Aorta (tissue), 5 donors: ENCODE data around the gene DOHH. TPM values are rescaled to one million over a fixed set of nuclear protein-coding genes. Genes with fewer than 3 reads are reported as not detected.

Experiments
- ATAC-seq: fragments of 200-7000 bp; cut with Tn5 transposase; one replicate; pipeline ENCODE4 v1.9.1; 2022; ENCODE audit warnings: moderate library complexity; ENCODE audit not compliant: low FRiP score
- DNase-seq, 2 donors: peaks; one replicate each; pipeline ENCODE4 v3.0.0-alpha.2; 2020
- H3K27ac ChIP-seq, 2 donors: one replicate each; pipeline ENCODE4 v1.5.1; 2013; ENCODE audit warnings: low read length in 2 of 2, mild to moderate bottlenecking in 2 of 2, moderate library complexity in 2 of 2, control low read depth in 1 of 2, inconsistent platforms in 1 of 2, low read depth in 1 of 2
- H3K27me3 ChIP-seq, 2 donors: one replicate each; pipeline ENCODE4 v1.6.1; 2013; ENCODE audit warnings: control low read depth in 1 of 2, low read length in 1 of 2, mild to moderate bottlenecking in 1 of 2, moderate library complexity in 1 of 2; ENCODE audit not compliant: insufficient read depth in 2 of 2, control insufficient read depth in 1 of 2
- H3K36me3 ChIP-seq, 2 donors: one replicate each; pipeline ENCODE4 v1.6.1; 2013; ENCODE audit warnings: control low read depth in 1 of 2, low read length in 1 of 2, mild to moderate bottlenecking in 1 of 2; ENCODE audit not compliant: insufficient read depth in 2 of 2, control insufficient read depth in 1 of 2
- H3K4me1 ChIP-seq, 2 donors: one replicate each; pipeline ENCODE4 v1.6.1; 2013; ENCODE audit warnings: low read length in 2 of 2, control low read depth in 1 of 2, mild to moderate bottlenecking in 1 of 2, moderate library complexity in 1 of 2; ENCODE audit not compliant: insufficient read depth in 2 of 2, control insufficient read depth in 1 of 2
- H3K4me3 ChIP-seq, 2 donors: one replicate each; pipeline ENCODE4 v1.5.1; 2013; ENCODE audit warnings: low read length in 2 of 2, control low read depth in 1 of 2, mild to moderate bottlenecking in 1 of 2
- H3K9me3 ChIP-seq: one replicate; pipeline ENCODE4 v1.6.1; 2013; ENCODE audit warnings: mild to moderate bottlenecking, low read length; ENCODE audit not compliant: control insufficient read depth
- WGBS, 2 donors: extraction: QIAGEN DNeasy Blood & Tissue Kit; methylation state at CpG; one replicate each; pipeline ENCODE4 v1.1.7; 2013; 5-methylcytosine and 5-hydroxymethylcytosine counted together
- intact Hi-C, 2 donors: fragments of 100-400 bp; cut with DNase I; formaldehyde crosslinking; loops; one replicate each; pipeline versions ENCODE4 v1.14.2 to v1.15.0; 2022
- polyA plus RNA-seq, 2 donors: library from polyadenylated mRNA; stranded (reverse); fragments of 200-250 nt; gene quantifications; one replicate each; pipeline ENCODE4 v1.2.3, GENCODE V29; 2013
- total RNA-seq, 2 donors: library from RNA; stranded (reverse); fragmentation: NEBNext Ultra II Directional; extraction: Animal tissue kit (Norgen Biotek cat#: 25700); gene quantifications; one replicate each; pipeline ENCODE4 v1.2.1, GENCODE V29; 2021
- donor health status: healthy with polysubstance abuse.
- donor health status: Bipolar disorder and iron deficiency.
- donor health status: DM: no; HTN: no; CAD: no.
- donor health status: DM: no; HTN: no; CAD: no.
- donor health status: DM: yes; HTN: yes; CAD: no.

The DOHH gene
- total and polyA plus RNA-seq, 4 donors = 6.1 to 11.5 (median 7.4) TPM

- intact Hi-C loops = no loop called here
- Histone ChIP-seq H3K27me3 (no peaks in the 10 kb centered on the region), H3K27ac (no peak overlapping the region), H3K36me3 (no peaks in the 10 kb centered on the region), H3K4me1 (no peaks in the 10 kb centered on the region), H3K9me3 (no peaks in the 10 kb centered on the region), H3K4me3 (no peak overlapping the region)
- whole genome bisulfite sequencing, 2 donors = 93 to 94% methylated on average over 20 of the region's 20 CpGs
- no peak for DNase-seq
- ATAC-seq = no peak
Observed at GRCh38 chr19:3524904-3525451, 24.5 kb upstream of the DOHH start.

GRCh38 chr19:3524078-3524842, 23.8 kb upstream of the DOHH start:
- ATAC-seq (no peak), DNase-seq (no peak)
- Histone ChIP-seq H3K9me3 (no peaks in the 10 kb centered on the region), H3K27ac (no peak overlapping the region), H3K4me1 (no peaks in the 10 kb centered on the region), H3K27me3 (no peaks in the 10 kb centered on the region), H3K36me3 (no peaks in the 10 kb centered on the region), H3K4me3 (no peak overlapping the region)
- WGBS, 2 donors = 89 to 91% methylated on average over 33 of the region's 33 CpGs
- intact Hi-C loops = no loop called here

GRCh38 chr19:3523361-3524077, 23.0 kb upstream of the DOHH start:
- ATAC-seq (no peak), DNase-seq (no peak)
- intact Hi-C loops = no loop called here
- Histone ChIP-seq H3K27me3 (no peaks in the 10 kb centered on the region), H3K27ac (no peak overlapping the region), H3K4me3 (no peak overlapping the region), H3K9me3 (no peaks in the 10 kb centered on the region), H3K4me1 (no peaks in the 10 kb centered on the region), H3K36me3 (no peaks in the 10 kb centered on the region)
- WGBS, 2 donors = 86 to 88% methylated on average over 21 of the region's 21 CpGs

GRCh38 chr19:3522421-3523360, 22.2 kb upstream of the DOHH start:
- Histone ChIP-seq H3K27me3 (no peaks in the 10 kb centered on the region), H3K27ac (no peak overlapping the region), H3K4me1 (no peaks in the 10 kb centered on the region), H3K36me3 (no peaks in the 10 kb centered on the region), H3K9me3 (no peaks in the 10 kb centered on the region), H3K4me3 (no peak overlapping the region)
- WGBS, 2 donors = 90 to 92% methylated on average over 40 of the region's 40 CpGs
- intact Hi-C loops = no loop called here
- no peak for ATAC-seq
- no peak for DNase-seq

- Histone ChIP-seq H3K4me3 (no peak overlapping the region), H3K27me3 (no peaks in the 10 kb centered on the region), H3K36me3 (no peaks in the 10 kb centered on the region), H3K27ac (no peak overlapping the region), H3K9me3 (no peaks in the 10 kb centered on the region), H3K4me1 (no peaks in the 10 kb centered on the region)
- DNase-seq = no peak
- ATAC-seq = no peak
- whole genome bisulfite sequencing, 2 donors = 85 to 86% methylated on average over 7 of the region's 7 CpGs
- intact Hi-C loops = no loop called here
Observed at GRCh38 chr19:3521104-3521445, 20.6 kb upstream of the DOHH start.

GRCh38 chr19:3520166-3521103, 20.0 kb upstream of the DOHH start:
- H3K27me3 ChIP-seq = no peaks in the 10 kb centered on the region
- intact Hi-C loops = no loop called here
- 83 to 85% methylated on average over 37 of the region's 37 CpGs for WGBS, 2 donors
- ATAC-seq = no peak
- H3K9me3 ChIP-seq = no peaks in the 10 kb centered on the region
- no peaks in the 10 kb centered on the region for H3K4me1 ChIP-seq
- no peak overlapping the region for H3K4me3 ChIP-seq
- no peak for DNase-seq
- H3K27ac ChIP-seq = no peak overlapping the region
- no peaks in the 10 kb centered on the region for H3K36me3 ChIP-seq

GRCh38 chr19:3519126-3519525, 18.7 kb upstream of the DOHH start:
- 80% methylated on average over 12 to 18 of the region's 18 CpGs for WGBS, 2 donors
- H3K27me3 ChIP-seq = no peaks in the 10 kb centered on the region
- no peak for DNase-seq
- H3K9me3 ChIP-seq = no peaks in the 10 kb centered on the region
- H3K27ac ChIP-seq = no peak overlapping the region
- H3K4me1 ChIP-seq = no peaks in the 10 kb centered on the region
- H3K36me3 ChIP-seq = no peaks in the 10 kb centered on the region
- no peak overlapping the region for H3K4me3 ChIP-seq
- ATAC-seq = no peak
- intact Hi-C loops = no loop called here

GRCh38 chr19:3518659-3519058, 18.2 kb upstream of the DOHH start:
- 41 to 58% methylated on average over 2 of the region's 2 CpGs for WGBS, 2 donors
- Histone ChIP-seq H3K36me3 (no peaks in the 10 kb centered on the region), H3K4me1 (no peaks in the 10 kb centered on the region), H3K27me3 (no peaks in the 10 kb centered on the region), H3K9me3 (no peaks in the 10 kb centered on the region), H3K27ac (no peak overlapping the region), H3K4me3 (no peak overlapping the region)
- DNase-seq = no peak
- intact Hi-C loops = no loop called here
- ATAC-seq = no peak
